Head of caudate nucleus (tissue), 42 donors: Measurements from ENCODE around the gene ITLN1.
"Not testable (repeated sequence)": the region's sequence is repeated elsewhere in the genome, so short reads cannot be mapped to it uniquely, and the experiment has no call there.

Experiments used
- DNase-seq, 42 donors: peaks; one replicate each; pipeline versions ENCODE4 v3.0.0 to v3.0.0-alpha.2; 2020 to 2021; ENCODE audit warnings: mixed read lengths in 7 of 42
- intact Hi-C: fragments of 100-400 bp; cut with DNase I; formaldehyde crosslinking; loops from one replicate; pipeline ENCODE4 v1.15.0; 2022

ITLN1 gene

GRCh38 chr1:160885042-160885441 lies at the start of gene ITLN1:
TSS of gene ITLN1 (minus strand) at chr1:160885180. CDS start at chr1:160884877, 303 bp downstream.
- DNase-seq: no peak
- intact Hi-C loops: no loop called here

- intact Hi-C loops, DNase-seq: not testable (repeated sequence)
Observed at GRCh38 chr1:160933305-160933704, 48.3 kb upstream of the ITLN1 start.

GRCh38 chr1:160925652-160926244 lies 40.8 kb upstream of the ITLN1 start:
- intact Hi-C loops: no loop called here
- no peak for DNase-seq

GRCh38 chr1:160924791-160925651 lies 40.0 kb upstream of the ITLN1 start:
- intact Hi-C loops: no loop called here
- DNase-seq: no peak

- no peak for DNase-seq
- intact Hi-C loops: no loop called here
Observed at GRCh38 chr1:160916666-160917065, 31.7 kb upstream of the ITLN1 start.

- DNase-seq, intact Hi-C loops: not testable (repeated sequence)
Observed at GRCh38 chr1:160913229-160913628, 28.2 kb upstream of the ITLN1 start.

- DNase-seq: no peak
- intact Hi-C loops: no loop called here
Observed at GRCh38 chr1:160911925-160912324, 26.9 kb upstream of the ITLN1 start.

- no peak for DNase-seq
- intact Hi-C loops: no loop called here
Observed at GRCh38 chr1:160911441-160911840, 26.5 kb upstream of the ITLN1 start.

- DNase-seq: no peak
- intact Hi-C loops: no loop called here
Observed at GRCh38 chr1:160910170-160910750, 25.3 kb upstream of the ITLN1 start.

GRCh38 chr1:160907976-160908375 lies 23.0 kb upstream of the ITLN1 start:
- intact Hi-C loops: no loop called here
- DNase-seq: no peak

- intact Hi-C loops: no loop called here
Observed at GRCh38 chr1:160905617-160905989, 20.6 kb upstream of the ITLN1 start.

GRCh38 chr1:160904783-160905616 lies 20.0 kb upstream of the ITLN1 start:
- intact Hi-C loops: no loop called here
- DNase-seq: no peak

More at GRCh38 chr1:160905617-160905989, 20.6 kb upstream of the ITLN1 start:
- no peak for DNase-seq

- intact Hi-C loops, DNase-seq: not testable (repeated sequence)
Observed at GRCh38 chr1:160902251-160902650, 17.3 kb upstream of the ITLN1 start.

GRCh38 chr1:160901768-160902167 lies 16.8 kb upstream of the ITLN1 start:
- intact Hi-C loops: no loop called here
- DNase-seq: no peak

GRCh38 chr1:160900683-160901082 lies 15.7 kb upstream of the ITLN1 start:
- intact Hi-C loops, DNase-seq: not testable (repeated sequence)

GRCh38 chr1:160894368-160895135 lies 9.6 kb upstream of the ITLN1 start:
- intact Hi-C loops, DNase-seq: not testable (repeated sequence)

- intact Hi-C loops: no loop called here
Observed at GRCh38 chr1:160891474-160891873, 6.5 kb upstream of the ITLN1 start.

GRCh38 chr1:160888926-160889325 lies 3.9 kb upstream of the ITLN1 start:
- intact Hi-C loops: no loop called here
- no peak for DNase-seq

More at GRCh38 chr1:160891474-160891873, 6.5 kb upstream of the ITLN1 start:
- DNase-seq: no peak

GRCh38 chr1:160887071-160887470 lies 2.1 kb upstream of the ITLN1 start:
- DNase-seq: no peak
- intact Hi-C loops: no loop called here
